ENCODE measurements around the gene TRAF1.

DNA sequence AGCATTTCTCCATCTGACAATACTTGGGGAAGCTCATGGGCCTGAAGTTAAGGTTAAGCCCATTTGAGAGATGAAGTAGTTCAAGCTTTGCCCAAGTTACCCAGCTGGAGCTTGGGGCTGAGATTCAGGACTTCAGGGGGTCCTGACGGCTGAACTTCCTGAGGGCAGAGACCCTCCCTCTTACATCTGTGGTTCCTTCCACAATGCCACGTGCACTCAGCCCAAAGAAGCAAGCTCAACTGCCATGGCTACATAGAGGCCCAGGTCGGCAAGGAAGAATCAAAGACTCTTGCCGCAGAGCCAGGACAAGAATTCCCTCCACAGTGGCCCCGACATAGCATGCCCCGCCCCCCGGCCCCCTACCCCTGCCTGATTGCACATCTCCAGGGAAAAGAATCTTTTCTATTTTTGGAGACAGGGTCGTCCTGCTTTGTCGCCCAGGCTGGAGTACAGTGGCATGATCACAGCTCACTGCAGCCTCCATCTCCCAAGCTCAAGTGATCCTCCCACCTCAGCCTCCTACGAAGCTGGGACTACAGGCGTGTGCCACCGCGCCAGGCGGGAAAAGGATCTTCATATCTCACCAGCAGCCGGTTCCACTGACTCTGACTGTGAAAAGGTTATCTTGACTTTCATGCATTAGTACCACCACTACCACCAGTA, 58.8 kb downstream of the TRAF1 start:
- TF ChIP-seq, protein P1, sequence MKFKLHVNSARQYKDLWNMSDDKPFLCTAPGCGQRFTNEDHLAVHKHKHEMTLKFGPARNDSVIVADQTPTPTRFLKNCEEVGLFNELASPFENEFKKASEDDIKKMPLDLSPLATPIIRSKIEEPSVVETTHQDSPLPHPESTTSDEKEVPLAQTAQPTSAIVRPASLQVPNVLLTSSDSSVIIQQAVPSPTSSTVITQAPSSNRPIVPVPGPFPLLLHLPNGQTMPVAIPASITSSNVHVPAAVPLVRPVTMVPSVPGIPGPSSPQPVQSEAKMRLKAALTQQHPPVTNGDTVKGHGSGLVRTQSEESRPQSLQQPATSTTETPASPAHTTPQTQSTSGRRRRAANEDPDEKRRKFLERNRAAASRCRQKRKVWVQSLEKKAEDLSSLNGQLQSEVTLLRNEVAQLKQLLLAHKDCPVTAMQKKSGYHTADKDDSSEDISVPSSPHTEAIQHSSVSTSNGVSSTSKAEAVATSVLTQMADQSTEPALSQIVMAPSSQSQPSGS (CRISPR knock-in tag; IDR thresholded peaks at IDR 0.05; ENCODE audit: borderline replicate concordance, low read depth), result no peak
- TF ChIP-seq, protein P2, sequence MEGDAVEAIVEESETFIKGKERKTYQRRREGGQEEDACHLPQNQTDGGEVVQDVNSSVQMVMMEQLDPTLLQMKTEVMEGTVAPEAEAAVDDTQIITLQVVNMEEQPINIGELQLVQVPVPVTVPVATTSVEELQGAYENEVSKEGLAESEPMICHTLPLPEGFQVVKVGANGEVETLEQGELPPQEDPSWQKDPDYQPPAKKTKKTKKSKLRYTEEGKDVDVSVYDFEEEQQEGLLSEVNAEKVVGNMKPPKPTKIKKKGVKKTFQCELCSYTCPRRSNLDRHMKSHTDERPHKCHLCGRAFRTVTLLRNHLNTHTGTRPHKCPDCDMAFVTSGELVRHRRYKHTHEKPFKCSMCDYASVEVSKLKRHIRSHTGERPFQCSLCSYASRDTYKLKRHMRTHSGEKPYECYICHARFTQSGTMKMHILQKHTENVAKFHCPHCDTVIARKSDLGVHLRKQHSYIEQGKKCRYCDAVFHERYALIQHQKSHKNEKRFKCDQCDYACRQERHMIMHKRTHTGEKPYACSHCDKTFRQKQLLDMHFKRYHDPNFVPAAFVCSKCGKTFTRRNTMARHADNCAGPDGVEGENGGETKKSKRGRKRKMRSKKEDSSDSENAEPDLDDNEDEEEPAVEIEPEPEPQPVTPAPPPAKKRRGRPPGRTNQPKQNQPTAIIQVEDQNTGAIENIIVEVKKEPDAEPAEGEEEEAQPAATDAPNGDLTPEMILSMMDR (IDR thresholded peaks at IDR 0.05), result no peak
- TF ChIP-seq ZNF121 (CRISPR knock-in tag; IDR thresholded peaks at IDR 0.05) (no peak), E2F5 (CRISPR knock-in tag; IDR thresholded peaks at IDR 0.05) (no peak), NFATC4 (CRISPR knock-in tag; IDR thresholded peaks at IDR 0.05) (no peak)

Data from WTC11 (cell line).